Testis (tissue), 2 donors: ENCODE data around the gene EML4.

Experiments used
- POLR2A ChIP-seq: fragments of 450-650 bp; IDR thresholded peaks from one replicate; pipeline ENCODE4 v1.6.1; 2017; ENCODE audit warnings: antibody characterized with exemption, mild to moderate bottlenecking, moderate library complexity
- TF ChIP-seq, protein P1 (sequence below), 3 experiments: fragments of 450-650 bp in 2 of 3; fragments of 200-600 bp in 1 of 3; sonication (generic) in 1 of 3; IDR thresholded peaks; one replicate each; pipeline ENCODE4 v1.5.1; 2016 to 2019; ENCODE audit warnings: antibody characterized with exemption in 3 of 3, mild to moderate bottlenecking in 2 of 3, moderate library complexity in 1 of 3

GRCh38 chr2:42371611-42372473 lies 202.7 kb downstream of the EML4 start:
- TF ChIP-seq, protein P1, sequence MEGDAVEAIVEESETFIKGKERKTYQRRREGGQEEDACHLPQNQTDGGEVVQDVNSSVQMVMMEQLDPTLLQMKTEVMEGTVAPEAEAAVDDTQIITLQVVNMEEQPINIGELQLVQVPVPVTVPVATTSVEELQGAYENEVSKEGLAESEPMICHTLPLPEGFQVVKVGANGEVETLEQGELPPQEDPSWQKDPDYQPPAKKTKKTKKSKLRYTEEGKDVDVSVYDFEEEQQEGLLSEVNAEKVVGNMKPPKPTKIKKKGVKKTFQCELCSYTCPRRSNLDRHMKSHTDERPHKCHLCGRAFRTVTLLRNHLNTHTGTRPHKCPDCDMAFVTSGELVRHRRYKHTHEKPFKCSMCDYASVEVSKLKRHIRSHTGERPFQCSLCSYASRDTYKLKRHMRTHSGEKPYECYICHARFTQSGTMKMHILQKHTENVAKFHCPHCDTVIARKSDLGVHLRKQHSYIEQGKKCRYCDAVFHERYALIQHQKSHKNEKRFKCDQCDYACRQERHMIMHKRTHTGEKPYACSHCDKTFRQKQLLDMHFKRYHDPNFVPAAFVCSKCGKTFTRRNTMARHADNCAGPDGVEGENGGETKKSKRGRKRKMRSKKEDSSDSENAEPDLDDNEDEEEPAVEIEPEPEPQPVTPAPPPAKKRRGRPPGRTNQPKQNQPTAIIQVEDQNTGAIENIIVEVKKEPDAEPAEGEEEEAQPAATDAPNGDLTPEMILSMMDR (IDR thresholded peaks at IDR 0.05) = no peak
- no peak for TF ChIP-seq POLR2A
